Activated T-cell treated with anti-CD3 and anti-CD28 coated beads, Interleukin-2, amount 50 U/mL, for 24 hours (primary cell): ENCODE data around the gene TMEM247.
"Not testable (repeated sequence)": the region's sequence is repeated elsewhere in the genome, so short reads cannot be mapped to it uniquely, and the experiment has no call there.

Experiments
- DNase-seq: peaks from one replicate; pipeline ENCODE4 v3.0.0-alpha.2; 2020
- H3K27ac Mint-ChIP-seq: 2 replicates; pipeline ENCODE4 v1.8.0; 2020; ENCODE audit warnings: mild to moderate bottlenecking, mixed read lengths
- H3K27me3 Mint-ChIP-seq: 2 replicates; pipeline ENCODE4 v1.8.0; 2020; ENCODE audit warnings: mixed read lengths
- H3K36me3 Mint-ChIP-seq: 2 replicates; pipeline ENCODE4 v1.8.0; 2020; ENCODE audit warnings: low read depth, mixed read lengths
- H3K4me1 Mint-ChIP-seq: 2 replicates; pipeline ENCODE4 v1.8.0; 2020; ENCODE audit warnings: low read depth, mixed read lengths
- H3K4me3 Mint-ChIP-seq: 2 replicates; pipeline ENCODE4 v1.8.0; 2020; ENCODE audit warnings: mild to moderate bottlenecking, moderate library complexity, mixed read lengths
- H3K9me3 Mint-ChIP-seq: 2 replicates; pipeline ENCODE4 v1.8.0; 2020; ENCODE audit warnings: mixed read lengths

The TMEM247 gene

GRCh38 chr2:46469700-46470099 lies 9.7 kb upstream of the TMEM247 start:
- Mint-ChIP-seq H3K4me1 (peaks cover 9% of the 10 kb centered on the region), H3K27me3 (no peaks in the 10 kb centered on the region), H3K27ac (no peak overlapping the region), H3K4me3 (no peak overlapping the region), H3K9me3 (no peaks in the 10 kb centered on the region), H3K36me3 (no peaks in the 10 kb centered on the region)
- no peak for DNase-seq

GRCh38 chr2:46470114-46470628 lies 9.2 kb upstream of the TMEM247 start:
- H3K36me3 Mint-ChIP-seq: no peaks in the 10 kb centered on the region
- no peak for DNase-seq
- peaks cover 9% of the 10 kb centered on the region for H3K4me1 Mint-ChIP-seq
- no peak overlapping the region for H3K27ac Mint-ChIP-seq
- no peak overlapping the region for H3K4me3 Mint-ChIP-seq
- no peaks in the 10 kb centered on the region for H3K9me3 Mint-ChIP-seq
- no peaks in the 10 kb centered on the region for H3K27me3 Mint-ChIP-seq

- Mint-ChIP-seq H3K36me3 (no peaks in the 10 kb centered on the region), H3K4me1 (peaks cover 9% of the 10 kb centered on the region), H3K27ac (no peak overlapping the region), H3K9me3 (peaks cover 2% of the 10 kb centered on the region), H3K27me3 (no peaks in the 10 kb centered on the region), H3K4me3 (no peak overlapping the region)
- DNase-seq: no peak
These were observed 8.3 kb upstream of the TMEM247 start for GRCh38 chr2:46471019-46471583.

- Mint-ChIP-seq H3K27ac (no peak overlapping the region), H3K9me3 (peaks cover 2% of the 10 kb centered on the region), H3K4me1 (peaks cover 9% of the 10 kb centered on the region), H3K4me3 (no peak overlapping the region), H3K36me3 (no peaks in the 10 kb centered on the region), H3K27me3 (no peaks in the 10 kb centered on the region)
- no peak for DNase-seq
These were observed 7.7 kb upstream of the TMEM247 start for GRCh38 chr2:46471697-46472096.

- not testable (repeated sequence) for H3K27ac Mint-ChIP-seq, DNase-seq, H3K9me3 Mint-ChIP-seq, H3K4me3 Mint-ChIP-seq, H3K27me3 Mint-ChIP-seq, H3K36me3 Mint-ChIP-seq
- H3K4me1 Mint-ChIP-seq: peaks cover 14% of the 10 kb centered on the region
These were observed 7.2 kb upstream of the TMEM247 start for GRCh38 chr2:46472165-46472564.

GRCh38 chr2:46477462-46477861 lies 1.9 kb upstream of the TMEM247 start:
- H3K9me3 Mint-ChIP-seq, DNase-seq, H3K36me3 Mint-ChIP-seq, H3K27ac Mint-ChIP-seq, H3K27me3 Mint-ChIP-seq, H3K4me3 Mint-ChIP-seq: not testable (repeated sequence)
- peaks cover 31% of the 10 kb centered on the region for H3K4me1 Mint-ChIP-seq

GRCh38 chr2:46477925-46478324 lies 1.4 kb upstream of the TMEM247 start:
- H3K27ac Mint-ChIP-seq: no peak overlapping the region
- H3K4me1 Mint-ChIP-seq: peaks cover 31% of the 10 kb centered on the region
- H3K4me3 Mint-ChIP-seq: no peak overlapping the region

GRCh38 chr2:46480562-46480961 lies 1.2 kb downstream of the TMEM247 start:
- Mint-ChIP-seq H3K4me3 (no peak overlapping the region), H3K36me3 (no peaks in the 10 kb centered on the region), H3K27me3 (no peaks in the 10 kb centered on the region), H3K9me3 (no peaks in the 10 kb centered on the region), H3K27ac (no peak overlapping the region), H3K4me1 (peaks cover 31% of the 10 kb centered on the region)
- no peak for DNase-seq

More at GRCh38 chr2:46477925-46478324, 1.4 kb upstream of the TMEM247 start:
- H3K36me3 Mint-ChIP-seq: no peaks in the 10 kb centered on the region
- H3K9me3 Mint-ChIP-seq: peaks cover 2% of the 10 kb centered on the region
- DNase-seq: no peak
- no peaks in the 10 kb centered on the region for H3K27me3 Mint-ChIP-seq

- Mint-ChIP-seq H3K36me3 (no peaks in the 10 kb centered on the region), H3K4me3 (no peak overlapping the region), H3K9me3 (no peaks in the 10 kb centered on the region), H3K4me1 (peaks cover 31% of the 10 kb centered on the region), H3K27me3 (no peaks in the 10 kb centered on the region), H3K27ac (no peak overlapping the region)
- no peak for DNase-seq
These were observed 2.1 kb downstream of the TMEM247 start for GRCh38 chr2:46481198-46482193.

GRCh38 chr2:46482490-46482889 lies 3.1 kb downstream of the TMEM247 start:
- H3K27ac Mint-ChIP-seq: no peak overlapping the region
- no peaks in the 10 kb centered on the region for H3K27me3 Mint-ChIP-seq
- no peak overlapping the region for H3K4me3 Mint-ChIP-seq
- no peaks in the 10 kb centered on the region for H3K36me3 Mint-ChIP-seq
- H3K4me1 Mint-ChIP-seq: peaks cover 23% of the 10 kb centered on the region
- H3K9me3 Mint-ChIP-seq: no peaks in the 10 kb centered on the region
- no peak for DNase-seq

GRCh38 chr2:46485002-46485401 lies 5.6 kb downstream of the TMEM247 start:
- Mint-ChIP-seq H3K9me3 (no peaks in the 10 kb centered on the region), H3K4me1 (peaks cover 11% of the 10 kb centered on the region), H3K4me3 (no peak overlapping the region), H3K36me3 (no peaks in the 10 kb centered on the region), H3K27me3 (no peaks in the 10 kb centered on the region), H3K27ac (no peak overlapping the region)
- DNase-seq: no peak

GRCh38 chr2:46486436-46486835 lies 7.1 kb downstream of the TMEM247 start:
- Mint-ChIP-seq H3K27me3 (no peaks in the 10 kb centered on the region), H3K4me3 (no peak overlapping the region), H3K36me3 (no peaks in the 10 kb centered on the region), H3K9me3 (no peaks in the 10 kb centered on the region), H3K27ac (no peak overlapping the region), H3K4me1 (peaks cover 8% of the 10 kb centered on the region)
- no peak for DNase-seq

- Mint-ChIP-seq H3K36me3 (no peaks in the 10 kb centered on the region), H3K27ac (no peak overlapping the region), H3K9me3 (no peaks in the 10 kb centered on the region), H3K4me1 (no peaks in the 10 kb centered on the region), H3K27me3 (no peaks in the 10 kb centered on the region), H3K4me3 (no peak overlapping the region)
- DNase-seq: no peak
These were observed 8.4 kb downstream of the TMEM247 start for GRCh38 chr2:46487667-46488335.

- no peak for DNase-seq
- Mint-ChIP-seq H3K4me3 (no peak overlapping the region), H3K9me3 (no peaks in the 10 kb centered on the region), H3K36me3 (no peaks in the 10 kb centered on the region), H3K4me1 (peaks cover 4% of the 10 kb centered on the region), H3K27ac (no peak overlapping the region), H3K27me3 (no peaks in the 10 kb centered on the region)
These were observed 9.0 kb downstream of the TMEM247 start for GRCh38 chr2:46488389-46488788.
